C4-2B (cell line): ENCODE measurements around the gene MALL.
"Not testable (repeated sequence)": the region's sequence is repeated elsewhere in the genome, so short reads cannot be mapped to it uniquely, and the experiment has no call there.

ENCODE experiments used
- ZFX ChIP-seq: fragments of 450-650 bp; IDR thresholded peaks from 2 replicates; pipeline ENCODE4 v1.6.1; 2017
- TF ChIP-seq, protein P1 (sequence below): fragments of 450-650 bp; conservative IDR thresholded peaks from 2 replicates; pipeline ENCODE4 v1.5.1; 2017; ENCODE audit warnings: mild to moderate bottlenecking

DNA sequence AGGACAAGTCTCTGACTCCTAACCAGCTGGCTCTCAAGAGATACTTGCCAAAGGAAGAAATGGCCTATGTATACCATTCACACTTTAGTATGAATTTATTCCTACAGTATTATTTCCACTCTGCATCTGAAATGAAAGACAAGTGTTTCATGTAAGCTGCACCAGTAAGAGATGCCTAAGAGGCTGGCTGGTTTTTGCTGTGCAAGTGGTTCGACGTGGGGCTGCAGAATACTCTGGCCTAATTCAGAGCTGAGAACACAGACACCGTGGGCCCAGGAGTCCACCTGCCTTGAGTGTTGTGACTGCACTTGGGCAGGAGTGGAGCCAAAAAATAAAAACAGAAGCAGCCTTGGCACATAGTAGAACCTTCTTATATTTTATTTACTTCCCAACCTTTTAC lies 47.5 kb downstream of the MALL start:
- TF ChIP-seq, protein P1, sequence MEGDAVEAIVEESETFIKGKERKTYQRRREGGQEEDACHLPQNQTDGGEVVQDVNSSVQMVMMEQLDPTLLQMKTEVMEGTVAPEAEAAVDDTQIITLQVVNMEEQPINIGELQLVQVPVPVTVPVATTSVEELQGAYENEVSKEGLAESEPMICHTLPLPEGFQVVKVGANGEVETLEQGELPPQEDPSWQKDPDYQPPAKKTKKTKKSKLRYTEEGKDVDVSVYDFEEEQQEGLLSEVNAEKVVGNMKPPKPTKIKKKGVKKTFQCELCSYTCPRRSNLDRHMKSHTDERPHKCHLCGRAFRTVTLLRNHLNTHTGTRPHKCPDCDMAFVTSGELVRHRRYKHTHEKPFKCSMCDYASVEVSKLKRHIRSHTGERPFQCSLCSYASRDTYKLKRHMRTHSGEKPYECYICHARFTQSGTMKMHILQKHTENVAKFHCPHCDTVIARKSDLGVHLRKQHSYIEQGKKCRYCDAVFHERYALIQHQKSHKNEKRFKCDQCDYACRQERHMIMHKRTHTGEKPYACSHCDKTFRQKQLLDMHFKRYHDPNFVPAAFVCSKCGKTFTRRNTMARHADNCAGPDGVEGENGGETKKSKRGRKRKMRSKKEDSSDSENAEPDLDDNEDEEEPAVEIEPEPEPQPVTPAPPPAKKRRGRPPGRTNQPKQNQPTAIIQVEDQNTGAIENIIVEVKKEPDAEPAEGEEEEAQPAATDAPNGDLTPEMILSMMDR = not testable (repeated sequence)
- not testable (repeated sequence) for TF ChIP-seq ZFX
